Tibial nerve (tissue), 4 donors: ENCODE data around the gene UBE4A. TPM values are rescaled to one million over a fixed set of nuclear protein-coding genes. Genes with fewer than 3 reads are reported as not detected.

ENCODE experiments used
- DNase-seq, 2 donors: peaks; one replicate each; pipeline ENCODE4 v3.0.0-alpha.2; 2019; ENCODE audit warnings: low spot score in 2 of 2
- H3K27ac ChIP-seq, 4 donors: fragments of 200-600 bp; sonication (generic) in 3 of 4; one replicate each; pipeline ENCODE4 v1.5.1; 2017 to 2019; ENCODE audit warnings: mild to moderate bottlenecking in 1 of 4
- H3K27me3 ChIP-seq, 2 donors: fragments of 200-600 bp; sonication (generic) in 1 of 2; one replicate each; pipeline versions ENCODE4 v1.5.1 to v1.6.0; 2017 to 2019
- H3K36me3 ChIP-seq, 3 donors: fragments of 200-600 bp; sonication (generic); one replicate each; pipeline ENCODE4 v1.5.1; 2018 to 2019
- H3K4me1 ChIP-seq, 4 donors: fragments of 200-600 bp; sonication (generic) in 3 of 4; one replicate each; pipeline ENCODE4 v1.5.1; 2017 to 2019
- H3K4me3 ChIP-seq, 4 donors: fragments of 200-600 bp; sonication (generic) in 3 of 4; one replicate each; pipeline ENCODE4 v1.5.1; 2017 to 2019; ENCODE audit warnings: mild to moderate bottlenecking in 1 of 4, moderate library complexity in 1 of 4
- H3K9me3 ChIP-seq, 4 donors: fragments of 200-600 bp; sonication (generic) in 3 of 4; one replicate each; pipeline ENCODE4 v1.5.1; 2017 to 2019
- CTCF ChIP-seq, 5 experiments: fragments of 200-600 bp in 3 of 5; fragments of 450-650 bp in 2 of 5; sonication (generic) in 3 of 5; IDR thresholded peaks; one replicate each; pipeline ENCODE4 v1.5.1; 2016 to 2019; ENCODE audit warnings: antibody characterized with exemption in 5 of 5, mild to moderate bottlenecking in 3 of 5, moderate library complexity in 2 of 5
- EP300 ChIP-seq, 2 donors: sonication (generic); formaldehyde crosslinking; IDR thresholded peaks; one replicate each; pipeline ENCODE4 v1.6.1; 2017; ENCODE audit warnings: antibody characterized with exemption in 2 of 2, mild to moderate bottlenecking in 1 of 2
- POLR2A ChIP-seq, 2 donors: fragments of 450-650 bp; IDR thresholded peaks; one replicate each; pipeline ENCODE4 v1.6.1; 2017; ENCODE audit warnings: antibody characterized with exemption in 2 of 2, mild to moderate bottlenecking in 2 of 2, moderate library complexity in 2 of 2
- WGBS, 2 donors: methylation state at CpG; one replicate each; pipeline ENCODE4 v1.1.5; 2018; 5-methylcytosine and 5-hydroxymethylcytosine counted together
- total RNA-seq, 4 donors: library from RNA; depleted of rRNA; stranded (reverse); fragments of >200 nt; gene quantifications; one replicate each; pipeline ENCODE4 v1.1.0, GENCODE V29; 2016

Gene UBE4A
- total RNA-seq, 4 donors from 2014 or later, result 38.4 to 48.5 (median 41.4) TPM

GRCh38 chr11:118349475-118349874 lies 9.9 kb upstream of the UBE4A start:
- DNase-seq, result no peak
- Histone ChIP-seq H3K4me1 (no peaks in the 10 kb centered on the region), H3K9me3 (no peaks in the 10 kb centered on the region), H3K36me3 (no peaks in the 10 kb centered on the region), H3K27ac (no peak overlapping the region), H3K4me3 (no peak overlapping the region), H3K27me3 (peaks cover 0 to 5% of the 10 kb centered on the region in 2 donors)
- 71 to 75% methylated on average over 6 of the region's 6 CpGs for WGBS, 2 donors
- TF ChIP-seq POLR2A (IDR thresholded peaks at IDR 0.05), result no peak
- TF ChIP-seq CTCF (IDR thresholded peaks at IDR 0.05), result no peak
- no peak for TF ChIP-seq EP300 (IDR thresholded peaks at IDR 0.05)

- H3K27ac ChIP-seq, result no peak overlapping the region
- no peak for DNase-seq
- WGBS, 2 donors, result 9 to 12% methylated on average over 6 of the region's 6 CpGs
- H3K36me3 ChIP-seq, result no peaks in the 10 kb centered on the region
- no peaks in the 10 kb centered on the region for H3K9me3 ChIP-seq
- H3K4me3 ChIP-seq, result no peak overlapping the region
- TF ChIP-seq EP300 (IDR thresholded peaks at IDR 0.05), result no peak
- no peak for TF ChIP-seq POLR2A (IDR thresholded peaks at IDR 0.05)
- peak; percentile 28 to 64 (median 49) for TF ChIP-seq CTCF (IDR thresholded peaks at IDR 0.05)
- peaks cover 0 to 2% of the 10 kb centered on the region in 2 donors for H3K27me3 ChIP-seq
- H3K4me1 ChIP-seq, result no peaks in the 10 kb centered on the region
Observed at GRCh38 chr11:118353084-118353710, 6.2 kb upstream of the UBE4A start.

GRCh38 chr11:118358071-118358470 lies 1.3 kb upstream of the UBE4A start:
- WGBS, 2 donors, result 57% methylated on average over 3 of the region's 3 CpGs
- Histone ChIP-seq H3K27ac (no peak overlapping the region), H3K27me3 (no peaks in the 10 kb centered on the region), H3K4me3 (no peak overlapping the region), H3K9me3 (no peaks in the 10 kb centered on the region), H3K36me3 (no peaks in the 10 kb centered on the region), H3K4me1 (peaks cover 0 to 34% (median 9%) of the 10 kb centered on the region in 4 donors)
- DNase-seq, result no peak
- TF ChIP-seq CTCF (IDR thresholded peaks at IDR 0.05) (no peak), EP300 (IDR thresholded peaks at IDR 0.05) (no peak), POLR2A (IDR thresholded peaks at IDR 0.05) (no peak)

GRCh38 chr11:118364956-118365615 lies 5.7 kb downstream of the UBE4A start:
- peaks cover 0 to 51% (median 9%) of the 10 kb centered on the region in 3 donors for H3K36me3 ChIP-seq
- H3K9me3 ChIP-seq, result no peaks in the 10 kb centered on the region
- WGBS, 2 donors, result 92 to 95% methylated on average over 3 of the region's 3 CpGs

More at GRCh38 chr11:118364956-118365615, 5.7 kb downstream of the UBE4A start:
- Histone ChIP-seq H3K4me3 (no peak overlapping the region), H3K4me1 (peaks cover 0 to 32% (median 7%) of the 10 kb centered on the region in 4 donors), H3K27ac (no peak overlapping the region), H3K27me3 (no peaks in the 10 kb centered on the region)
- TF ChIP-seq POLR2A (IDR thresholded peaks at IDR 0.05) (no peak), EP300 (IDR thresholded peaks at IDR 0.05) (no peak), CTCF (IDR thresholded peaks at IDR 0.05) (no peak)
- no peak for DNase-seq
